Spleen (tissue), 11 donors: Measurements from ENCODE around the gene RAD51B. TPM values are rescaled to one million over a fixed set of nuclear protein-coding genes. Genes with fewer than 3 reads are reported as not detected.

Experiments used
- DNase-seq: peaks from one replicate; pipeline ENCODE4 v3.0.0-alpha.2; 2020
- H3K27ac ChIP-seq, 8 donors: fragments of 200-600 bp; sonication (generic) in 7 of 8; 1 replicate in 4 of 8; 2 replicates in 4 of 8; pipeline versions ENCODE4 v1.5.0 to v1.8.0; 2016 to 2021; ENCODE audit warnings: inconsistent platforms in 4 of 8, mild to moderate bottlenecking in 4 of 8, moderate library complexity in 1 of 8
- H3K27me3 ChIP-seq, 7 donors: fragments of 200-600 bp; sonication (generic) in 6 of 7; replicated peaks in 1 of 7; 1 replicate in 4 of 7; 2 replicates in 3 of 7; pipeline versions ENCODE4 v1.5.0 to v1.8.0; 2016 to 2021; ENCODE audit warnings: inconsistent platforms in 3 of 7, mild to moderate bottlenecking in 1 of 7
- H3K36me3 ChIP-seq, 6 donors: fragments of 200-600 bp; sonication (generic) in 5 of 6; 1 replicate in 4 of 6; 2 replicates in 2 of 6; pipeline versions ENCODE4 v1.5.0 to v1.8.0; 2016 to 2021; ENCODE audit warnings: inconsistent platforms in 2 of 6
- H3K4me1 ChIP-seq, 6 donors: fragments of 200-600 bp; sonication (generic) in 5 of 6; 1 replicate in 3 of 6; 2 replicates in 3 of 6; pipeline versions ENCODE4 v1.5.0 to v1.8.0; 2016 to 2021; ENCODE audit warnings: inconsistent platforms in 3 of 6
- H3K4me3 ChIP-seq, 8 donors: fragments of 200-600 bp; sonication (generic) in 7 of 8; 1 replicate in 4 of 8; 2 replicates in 4 of 8; pipeline versions ENCODE4 v1.5.0 to v1.8.0; 2016 to 2021; ENCODE audit warnings: inconsistent platforms in 4 of 8, mild to moderate bottlenecking in 4 of 8, moderate library complexity in 2 of 8
- H3K9me3 ChIP-seq, 8 donors: fragments of 200-600 bp; sonication (generic) in 7 of 8; 1 replicate in 4 of 8; 2 replicates in 4 of 8; pipeline versions ENCODE4 v1.5.0 to v1.8.0; 2016 to 2021; ENCODE audit warnings: inconsistent platforms in 4 of 8
- CTCF ChIP-seq, 11 experiments: fragments of 200-600 bp in 7 of 11; fragments of 450-650 bp in 4 of 11; sonication (generic) in 4 of 11; IDR thresholded peaks in 8 of 11; conservative IDR thresholded peaks in 3 of 11; 1 replicate in 7 of 11; 2 replicates in 4 of 11; pipeline versions ENCODE4 v1.4.0 to v1.8.0; 2016 to 2021; ENCODE audit warnings: antibody characterized with exemption in 11 of 11, inconsistent platforms in 4 of 11, mild to moderate bottlenecking in 1 of 11
- POLR2A ChIP-seq, 3 donors: fragments of 450-650 bp; IDR thresholded peaks; one replicate each; pipeline ENCODE4 v1.5.1; 2017; ENCODE audit warnings: antibody characterized with exemption in 3 of 3, mild to moderate bottlenecking in 1 of 3
- POLR2AphosphoS5 ChIP-seq, 3 donors: sonication (generic); formaldehyde crosslinking; IDR thresholded peaks; one replicate each; pipeline ENCODE4 v1.5.1; 2017; ENCODE audit warnings: antibody characterized with exemption in 3 of 3
- WGBS, 5 donors: extraction: QIAGEN DNeasy Blood & Tissue Kit in 3 of 5; methylation state at CpG; one replicate each; pipeline versions ENCODE4 v1.1.5 to v1.1.7; 2013 to 2018; 5-methylcytosine and 5-hydroxymethylcytosine counted together
- intact Hi-C: fragments of 100-400 bp; cut with DNase I; formaldehyde crosslinking; loops from one replicate; pipeline ENCODE4 v1.15.0; 2023; ENCODE audit warnings: low total_unique reads
- polyA plus RNA-seq, 3 donors: library from polyadenylated mRNA; stranded (reverse); fragments of 200-250 nt; gene quantifications; one replicate each; pipeline ENCODE4 v1.2.1, GENCODE V29; 2013
- total RNA-seq, 7 donors: library from RNA; depleted of rRNA in 3 of 7; stranded (reverse); fragments of >200 nt in 3 of 7; fragmentation: NEBNext Ultra II Directional in 4 of 7; extraction: Animal tissue kit (Norgen Biotek cat#: 25700) in 4 of 7; gene quantifications; one replicate each; pipeline versions ENCODE4 v1.1.0 to v1.2.1, GENCODE V29; 2016 to 2021
- donor health status: healthy with polysubstance abuse.
- donor health status: DM: no; HTN: no; CAD: no; lungs with moderate emphysema.
- donor health status: DM: no; HTN: no; CAD: no.
- donor health status: Bipolar disorder and iron deficiency.
- donor health status: healthy.
- donor health status: DM: no; HTN: no; CAD: no.
- donor health status: DM: yes; HTN: yes; CAD: no.

The RAD51B gene
- total and polyA plus RNA-seq, 10 donors, result 4.2 to 43.7 (median 29.8) TPM

DNA sequence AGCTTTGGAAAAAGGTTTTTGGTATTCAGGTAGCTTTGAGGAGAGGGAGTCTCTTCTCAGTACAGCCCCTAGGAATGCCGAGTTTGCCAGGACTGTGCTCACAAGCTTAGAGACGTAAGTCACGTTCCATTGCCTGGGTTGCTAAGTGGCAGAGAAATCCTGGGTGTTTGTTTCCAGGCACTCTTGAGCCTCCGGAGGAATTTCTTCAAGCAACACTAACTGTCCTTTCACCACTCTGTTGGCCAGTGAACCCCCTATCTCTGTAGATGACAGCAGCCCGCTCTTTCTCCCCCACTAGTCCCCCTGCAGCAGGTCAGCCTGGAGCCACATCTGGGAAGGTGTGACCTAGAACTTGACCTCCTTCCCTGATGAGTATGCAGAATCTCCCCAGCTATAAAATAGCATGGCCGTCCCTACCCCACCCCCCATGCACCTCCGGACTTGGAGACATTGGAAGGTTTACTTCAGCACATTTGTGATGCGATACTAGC lies 810.5 kb downstream of the RAD51B start:
- peaks cover 7 to 43% (median 27%) of the 10 kb centered on the region in 6 donors for H3K4me1 ChIP-seq
- no peak overlapping the region for H3K27ac ChIP-seq
- intact Hi-C loops, result no loop called here
- no peak for TF ChIP-seq CTCF (IDR thresholded peaks at IDR 0.05 in 8 of 11, conservative IDR thresholded peaks at IDR 0.05 in 3 of 11)
- H3K27me3 ChIP-seq, result peaks cover 0 to 8% (median 0%) of the 10 kb centered on the region in 7 donors
- WGBS, 5 donors, result 93 to 97% (median 93%) methylated on average over 8 of the region's 8 CpGs
- no peaks in the 10 kb centered on the region for H3K36me3 ChIP-seq
- no peak for DNase-seq
- no peak overlapping the region for H3K4me3 ChIP-seq
- H3K9me3 ChIP-seq, result no peaks in the 10 kb centered on the region

- Histone ChIP-seq H3K9me3 (no peaks in the 10 kb centered on the region), H3K27me3 (peaks cover 0 to 8% (median 0%) of the 10 kb centered on the region in 7 donors), H3K4me1 (peaks cover 7 to 43% (median 27%) of the 10 kb centered on the region in 6 donors), H3K36me3 (no peaks in the 10 kb centered on the region), H3K4me3 (no peak overlapping the region), H3K27ac (no peak overlapping the region)
- no peak for DNase-seq
- TF ChIP-seq POLR2A (IDR thresholded peaks at IDR 0.05) (no peak), CTCF (IDR thresholded peaks at IDR 0.05 in 8 of 11, conservative IDR thresholded peaks at IDR 0.05 in 3 of 11) (no peak), POLR2AphosphoS5 (IDR thresholded peaks at IDR 0.05) (no peak)
- intact Hi-C loops, result no loop called here
- 92 to 98% (median 94%) methylated on average over 11 of the region's 11 CpGs for WGBS, 5 donors
Observed at GRCh38 chr14:68630611-68631393, 811.2 kb downstream of the RAD51B start.

- WGBS, 5 donors, result 86 to 93% (median 88%) methylated on average over 11 of the region's 11 CpGs
- Histone ChIP-seq H3K36me3 (no peaks in the 10 kb centered on the region), H3K27me3 (peaks cover 0 to 8% (median 0%) of the 10 kb centered on the region in 7 donors), H3K9me3 (no peaks in the 10 kb centered on the region), H3K27ac (no peak overlapping the region), H3K4me1 (peaks cover 7 to 43% (median 27%) of the 10 kb centered on the region in 6 donors), H3K4me3 (no peak overlapping the region)
- TF ChIP-seq POLR2A (IDR thresholded peaks at IDR 0.05) (no peak), POLR2AphosphoS5 (IDR thresholded peaks at IDR 0.05) (no peak), CTCF (IDR thresholded peaks at IDR 0.05 in 8 of 11, conservative IDR thresholded peaks at IDR 0.05 in 3 of 11) (no peak)
- intact Hi-C loops, result no loop called here
- DNase-seq, result no peak
Observed at GRCh38 chr14:68631394-68632053, 811.9 kb downstream of the RAD51B start.
